Gastroesophageal sphincter (tissue), 3 donors: ENCODE measurements around the gene RAB2B.

Experiments used
- EP300 ChIP-seq: sonication (generic); formaldehyde crosslinking; IDR thresholded peaks from one replicate; pipeline ENCODE4 v1.6.1; 2017; ENCODE audit warnings: antibody characterized with exemption, mild to moderate bottlenecking
- POLR2A ChIP-seq, 2 donors: fragments of 450-650 bp; IDR thresholded peaks; one replicate each; pipeline ENCODE4 v1.6.1; 2017; ENCODE audit warnings: antibody characterized with exemption in 2 of 2, mild to moderate bottlenecking in 2 of 2, moderate library complexity in 1 of 2
- POLR2AphosphoS5 ChIP-seq: sonication (generic); formaldehyde crosslinking; IDR thresholded peaks from one replicate; pipeline ENCODE4 v1.6.1; 2017; ENCODE audit warnings: antibody characterized with exemption
- TF ChIP-seq, protein P1 (sequence below), 4 experiments: fragments of 200-600 bp in 2 of 4; fragments of 450-650 bp in 2 of 4; sonication (generic) in 1 of 4; IDR thresholded peaks; one replicate each; pipeline ENCODE4 v1.5.1; 2017 to 2019; ENCODE audit warnings: antibody characterized with exemption in 4 of 4, mild to moderate bottlenecking in 2 of 4, moderate library complexity in 2 of 4

DNA sequence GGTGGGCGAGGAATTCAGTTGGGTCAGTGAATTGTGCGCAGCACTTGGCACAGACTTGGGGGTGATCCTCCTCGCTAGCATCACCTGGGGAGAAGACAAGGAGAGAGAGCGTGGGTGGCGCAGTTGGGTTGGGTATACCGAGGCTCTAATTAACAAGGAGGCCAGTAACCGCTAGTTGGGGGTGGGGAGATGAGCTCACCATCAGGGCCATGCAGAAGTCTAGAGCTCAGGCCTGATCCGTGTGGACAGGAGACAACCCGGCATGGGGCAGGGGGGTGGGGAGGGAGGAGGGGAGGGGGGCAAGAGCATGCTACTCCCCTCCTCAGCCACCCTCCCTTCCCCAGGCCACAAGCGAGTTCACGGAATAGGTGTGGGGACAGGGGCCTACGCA is 48.8 kb upstream of the RAB2B start:
- TF ChIP-seq POLR2A (IDR thresholded peaks at IDR 0.05): no peak
- TF ChIP-seq POLR2AphosphoS5: no peak
- TF ChIP-seq, protein P1, sequence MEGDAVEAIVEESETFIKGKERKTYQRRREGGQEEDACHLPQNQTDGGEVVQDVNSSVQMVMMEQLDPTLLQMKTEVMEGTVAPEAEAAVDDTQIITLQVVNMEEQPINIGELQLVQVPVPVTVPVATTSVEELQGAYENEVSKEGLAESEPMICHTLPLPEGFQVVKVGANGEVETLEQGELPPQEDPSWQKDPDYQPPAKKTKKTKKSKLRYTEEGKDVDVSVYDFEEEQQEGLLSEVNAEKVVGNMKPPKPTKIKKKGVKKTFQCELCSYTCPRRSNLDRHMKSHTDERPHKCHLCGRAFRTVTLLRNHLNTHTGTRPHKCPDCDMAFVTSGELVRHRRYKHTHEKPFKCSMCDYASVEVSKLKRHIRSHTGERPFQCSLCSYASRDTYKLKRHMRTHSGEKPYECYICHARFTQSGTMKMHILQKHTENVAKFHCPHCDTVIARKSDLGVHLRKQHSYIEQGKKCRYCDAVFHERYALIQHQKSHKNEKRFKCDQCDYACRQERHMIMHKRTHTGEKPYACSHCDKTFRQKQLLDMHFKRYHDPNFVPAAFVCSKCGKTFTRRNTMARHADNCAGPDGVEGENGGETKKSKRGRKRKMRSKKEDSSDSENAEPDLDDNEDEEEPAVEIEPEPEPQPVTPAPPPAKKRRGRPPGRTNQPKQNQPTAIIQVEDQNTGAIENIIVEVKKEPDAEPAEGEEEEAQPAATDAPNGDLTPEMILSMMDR (IDR thresholded peaks at IDR 0.05): no peak
- no peak for TF ChIP-seq EP300
